GM19455 (cell line): Measurements from ENCODE around the gene SH3BGRL2.
"Not testable (repeated sequence)": the region's sequence is repeated elsewhere in the genome, so short reads cannot be mapped to it uniquely, and the experiment has no call there.

Experiments
- ATAC-seq: cut with Tn5 transposase; IDR thresholded peaks from one replicate; pipeline ENCODE4 v1.9.1; 2021; ENCODE audit not compliant: unreplicated experiment

Gene SH3BGRL2

DNA sequence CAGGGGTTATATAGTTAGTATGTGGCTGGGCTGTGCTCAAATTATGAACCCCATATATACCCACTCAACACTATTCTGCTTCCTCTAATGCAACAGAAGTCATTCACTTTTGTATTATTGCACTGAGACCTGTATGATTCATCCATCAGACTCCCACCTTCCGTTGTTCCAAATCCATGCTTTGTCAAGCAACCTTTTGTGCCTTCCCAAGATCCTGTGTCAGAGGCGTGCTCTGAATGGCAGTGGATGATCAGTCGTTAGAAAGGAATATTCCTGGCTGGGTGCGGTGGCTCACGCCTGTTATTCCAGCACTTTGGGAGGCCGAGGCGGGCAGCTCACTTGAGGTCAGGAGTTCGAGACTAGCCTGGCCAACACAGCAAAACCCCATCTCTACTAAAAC is 103.2 kb downstream of the SH3BGRL2 start:
- ATAC-seq, result no peak

GRCh38 chr6:79735183-79735582 is 104.1 kb downstream of the SH3BGRL2 start:
- ATAC-seq, result no peak

GRCh38 chr6:79737172-79737571 is 106.0 kb downstream of the SH3BGRL2 start:
- ATAC-seq, result no peak

DNA sequence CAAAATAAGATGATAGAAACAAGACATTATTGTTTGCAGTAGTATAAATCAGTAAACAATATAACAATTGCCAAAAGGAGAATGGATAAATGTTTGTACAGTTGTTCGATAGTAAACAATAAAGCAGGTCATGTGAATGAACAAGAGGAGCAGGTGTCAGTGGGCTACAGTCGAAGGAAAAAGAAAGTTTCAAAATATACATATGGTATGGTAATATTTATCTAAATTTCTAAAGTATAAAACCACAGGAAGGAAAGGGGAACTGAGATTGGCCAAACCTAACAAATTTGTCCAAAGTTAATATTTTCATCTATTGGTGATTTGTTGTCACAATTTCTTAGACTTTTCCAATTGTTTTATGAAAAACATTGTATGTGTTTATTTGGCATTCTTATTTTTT is 110.9 kb downstream of the SH3BGRL2 start:
- no peak for ATAC-seq

GRCh38 chr6:79745282-79745681 is 114.2 kb downstream of the SH3BGRL2 start:
- ATAC-seq, result not testable (repeated sequence)

- ATAC-seq, result not testable (repeated sequence)
Measured at GRCh38 chr6:79746325-79746724, 115.2 kb downstream of the SH3BGRL2 start.

DNA sequence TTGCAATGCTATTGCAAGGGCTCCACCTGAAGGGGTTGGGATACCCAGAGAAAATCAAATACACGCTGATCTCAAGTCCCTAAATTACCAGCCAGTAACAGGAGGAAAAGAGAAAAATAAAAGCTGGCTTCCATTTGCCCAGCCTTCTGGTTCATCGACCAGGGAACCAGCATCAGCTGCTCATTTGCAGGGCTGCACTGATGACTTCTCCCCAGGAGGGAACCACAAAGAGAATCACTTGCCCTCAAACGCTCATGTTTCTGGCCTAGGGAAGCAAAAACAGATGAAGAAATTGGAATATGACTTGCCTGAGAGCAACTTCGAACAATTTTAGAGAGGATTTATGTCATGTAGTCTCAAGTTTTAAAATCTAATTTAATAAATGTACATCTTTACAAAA is 119.7 kb downstream of the SH3BGRL2 start:
- no peak for ATAC-seq
